Suprapubic skin (tissue), 4 donors: ENCODE results near the gene CCN5. TPM values are rescaled to one million over a fixed set of nuclear protein-coding genes. Genes with fewer than 3 reads are reported as not detected.

Source experiments
- DNase-seq, 2 donors: peaks; one replicate each; pipeline ENCODE4 v3.0.0-alpha.2; 2019; ENCODE audit warnings: low spot score in 2 of 2
- H3K27ac ChIP-seq: fragments of 200-600 bp; sonication (generic); one replicate; pipeline ENCODE4 v1.5.1; 2019
- H3K27me3 ChIP-seq: fragments of 200-600 bp; sonication (generic); one replicate; pipeline ENCODE4 v1.5.1; 2019
- H3K36me3 ChIP-seq: fragments of 200-600 bp; sonication (generic); one replicate; pipeline ENCODE4 v1.5.1; 2019
- H3K4me1 ChIP-seq: fragments of 200-600 bp; sonication (generic); one replicate; pipeline ENCODE4 v1.5.1; 2019
- H3K4me3 ChIP-seq: fragments of 200-600 bp; sonication (generic); one replicate; pipeline ENCODE4 v1.5.1; 2019; ENCODE audit warnings: mild to moderate bottlenecking
- H3K9me3 ChIP-seq: fragments of 200-600 bp; sonication (generic); one replicate; pipeline ENCODE4 v1.5.1; 2019
- CTCF ChIP-seq, 2 donors: fragments of 200-600 bp in 1 of 2; fragments of 450-650 bp in 1 of 2; sonication (generic) in 1 of 2; IDR thresholded peaks; one replicate each; pipeline ENCODE4 v1.5.1; 2016 to 2019; ENCODE audit warnings: antibody characterized with exemption in 2 of 2, mild to moderate bottlenecking in 1 of 2, moderate library complexity in 1 of 2
- EP300 ChIP-seq: sonication (generic); formaldehyde crosslinking; IDR thresholded peaks from one replicate; pipeline ENCODE4 v1.6.1; 2017; ENCODE audit warnings: antibody characterized with exemption
- POLR2A ChIP-seq, 2 donors: fragments of 450-650 bp; IDR thresholded peaks; one replicate each; pipeline ENCODE4 v1.6.1; 2017; ENCODE audit warnings: antibody characterized with exemption in 2 of 2, mild to moderate bottlenecking in 2 of 2, moderate library complexity in 2 of 2
- POLR2AphosphoS5 ChIP-seq, 3 donors: sonication (generic); formaldehyde crosslinking; IDR thresholded peaks; one replicate each; pipeline ENCODE4 v1.6.1; 2017; ENCODE audit warnings: antibody characterized with exemption in 3 of 3
- WGBS: methylation state at CpG from one replicate; pipeline ENCODE4 v1.1.5; 2018; 5-methylcytosine and 5-hydroxymethylcytosine counted together
- total RNA-seq, 4 donors: library from RNA; depleted of rRNA; stranded (reverse); fragments of >200 nt; gene quantifications; one replicate each; pipeline ENCODE4 v1.1.0, GENCODE V29; 2016

CCN5 gene
- total RNA-seq, 4 donors from 2014 or later, result 40.1 to 137 (median 87.9) TPM

DNA sequence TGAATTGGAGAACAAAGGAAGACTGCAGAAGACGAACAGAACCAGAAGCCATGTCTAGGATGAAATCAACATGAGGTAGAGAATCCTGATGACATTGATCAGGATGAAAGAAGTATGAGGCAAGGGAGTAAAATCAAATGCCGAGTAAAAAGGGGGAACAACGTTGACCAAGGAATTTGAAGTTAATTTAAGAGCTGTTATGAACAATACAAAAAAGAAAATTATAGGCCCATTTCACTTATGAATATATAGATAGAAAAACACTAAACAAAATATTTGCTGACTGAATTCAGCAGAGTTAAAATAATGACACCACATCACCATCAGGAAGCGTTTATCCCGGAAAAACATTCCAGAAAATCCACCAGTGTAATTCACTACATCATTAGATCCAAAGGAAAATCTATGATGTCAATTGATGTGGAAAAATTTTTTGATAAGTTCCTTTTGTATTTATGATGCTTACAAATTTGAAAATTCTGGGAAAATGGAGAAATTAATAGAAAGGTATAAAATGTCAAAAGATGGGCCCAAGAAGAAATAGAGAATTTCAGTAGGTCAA is 8.1 kb upstream of the CCN5 start:
- H3K9me3 ChIP-seq, result no peaks in the 10 kb centered on the region
- DNase-seq, result no peak
- H3K27ac ChIP-seq, result peak overlapping the region; percentile 76
- no peak overlapping the region for H3K4me3 ChIP-seq
- 71% methylated on average over 5 of the region's 5 CpGs for WGBS
- no peaks in the 10 kb centered on the region for H3K27me3 ChIP-seq
- H3K4me1 ChIP-seq, result peaks cover 38% of the 10 kb centered on the region
- TF ChIP-seq CTCF (IDR thresholded peaks at IDR 0.05) (no peak), EP300 (no peak), POLR2A (IDR thresholded peaks at IDR 0.05) (no peak), POLR2AphosphoS5 (IDR thresholded peaks at IDR 0.05) (no peak)
- no peaks in the 10 kb centered on the region for H3K36me3 ChIP-seq

- no peak overlapping the region for H3K4me3 ChIP-seq
- H3K9me3 ChIP-seq, result no peaks in the 10 kb centered on the region
These were observed 5.8 kb upstream of the CCN5 start for GRCh38 chr20:44709380-44709779.

DNA sequence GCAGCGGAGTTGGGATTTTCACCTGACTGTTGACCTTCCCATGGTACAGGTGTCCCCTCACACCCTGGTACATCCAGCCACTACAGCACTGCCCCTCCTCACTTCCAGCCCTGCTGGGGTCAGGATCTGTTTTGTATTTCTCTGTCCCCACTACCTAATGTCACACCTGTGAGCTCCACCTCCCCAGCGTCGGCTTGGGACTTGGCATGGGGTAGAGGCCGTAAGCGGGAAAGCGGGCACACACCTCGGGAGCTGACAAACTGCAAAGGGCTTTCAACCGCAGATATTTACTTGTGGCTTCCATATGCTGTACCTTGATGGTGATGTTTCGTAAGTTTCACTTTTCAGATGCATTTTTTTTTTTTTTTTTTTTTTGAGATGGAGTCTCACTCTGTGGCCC is 5.4 kb upstream of the CCN5 start:
- Histone ChIP-seq H3K36me3 (no peaks in the 10 kb centered on the region), H3K27ac (no peak overlapping the region), H3K4me3 (no peak overlapping the region), H3K27me3 (no peaks in the 10 kb centered on the region), H3K4me1 (peaks cover 30% of the 10 kb centered on the region), H3K9me3 (no peaks in the 10 kb centered on the region)
- TF ChIP-seq CTCF (IDR thresholded peaks at IDR 0.05), result no peak
- no peak for TF ChIP-seq POLR2A (IDR thresholded peaks at IDR 0.05)
- TF ChIP-seq EP300, result no peak
- TF ChIP-seq POLR2AphosphoS5 (IDR thresholded peaks at IDR 0.05), result no peak
- WGBS, result 84% methylated on average over 9 of the region's 9 CpGs
- DNase-seq, result no peak

More at GRCh38 chr20:44709380-44709779, 5.8 kb upstream of the CCN5 start:
- WGBS, result 53% methylated on average over 11 of the region's 11 CpGs
- no peaks in the 10 kb centered on the region for H3K36me3 ChIP-seq
- no peaks in the 10 kb centered on the region for H3K27me3 ChIP-seq
- H3K27ac ChIP-seq, result no peak overlapping the region
- no peak for TF ChIP-seq CTCF (IDR thresholded peaks at IDR 0.05)
- no peak for TF ChIP-seq POLR2A (IDR thresholded peaks at IDR 0.05)
- TF ChIP-seq POLR2AphosphoS5 (IDR thresholded peaks at IDR 0.05), result no peak
- TF ChIP-seq EP300, result no peak
- DNase-seq, result no peak
- peaks cover 29% of the 10 kb centered on the region for H3K4me1 ChIP-seq

DNA sequence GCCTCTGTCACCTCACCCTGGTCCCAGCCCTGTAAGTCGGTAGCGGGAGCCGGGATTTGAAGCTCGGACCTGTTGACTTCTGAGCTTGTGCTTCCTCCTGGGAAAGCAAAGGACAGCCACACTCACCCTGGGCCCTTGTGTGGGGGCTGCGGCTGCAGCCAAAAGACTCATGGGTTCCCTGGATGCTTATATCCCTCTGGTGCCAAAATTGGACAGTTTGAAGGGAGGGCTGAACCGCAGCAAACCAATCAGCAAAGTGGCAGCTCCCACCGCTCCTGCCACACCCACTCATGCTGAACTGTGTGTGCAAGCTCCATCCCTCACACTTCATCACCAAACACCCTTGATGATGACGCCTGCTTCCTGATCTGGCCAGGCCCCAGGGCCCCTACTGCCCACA is 3.9 kb upstream of the CCN5 start:
- DNase-seq, result no peak
- 72% methylated on average over 3 of the region's 8 CpGs for WGBS
- peaks cover 40% of the 10 kb centered on the region for H3K4me1 ChIP-seq
- no peaks in the 10 kb centered on the region for H3K9me3 ChIP-seq
- H3K36me3 ChIP-seq, result no peaks in the 10 kb centered on the region
- H3K4me3 ChIP-seq, result no peak overlapping the region
- no peak overlapping the region for H3K27ac ChIP-seq
- TF ChIP-seq CTCF (IDR thresholded peaks at IDR 0.05) (no peak), POLR2A (IDR thresholded peaks at IDR 0.05) (no peak), EP300 (no peak), POLR2AphosphoS5 (IDR thresholded peaks at IDR 0.05) (no peak)
- H3K27me3 ChIP-seq, result no peaks in the 10 kb centered on the region

- TF ChIP-seq POLR2AphosphoS5 (IDR thresholded peaks at IDR 0.05) (peak in 2 of 3 donors; percentile 35 to 78), EP300 (peak; percentile 90), CTCF (IDR thresholded peaks at IDR 0.05) (no peak), POLR2A (IDR thresholded peaks at IDR 0.05) (no peak)
- Histone ChIP-seq H3K4me3 (peak overlapping the region; percentile 49), H3K36me3 (no peaks in the 10 kb centered on the region), H3K9me3 (no peaks in the 10 kb centered on the region), H3K27ac (peak overlapping the region; percentile 86), H3K27me3 (no peaks in the 10 kb centered on the region), H3K4me1 (peaks cover 47% of the 10 kb centered on the region)
- 36% methylated on average over 12 of the region's 13 CpGs for WGBS
- no peak for DNase-seq
These were observed 968 bp upstream of the CCN5 start for GRCh38 chr20:44714102-44714700.
